Measurements from ENCODE around the gene PPP2CA. TPM values are rescaled to one million over a fixed set of nuclear protein-coding genes. Genes with fewer than 3 reads are reported as not detected.

PPP2CA gene
- total and polyA plus RNA-seq, 2 of the 13 experiments (the other 11 are each of a cell fraction or from before 2014, with no cell fraction given), result 82.4 to 171 TPM

DNA sequence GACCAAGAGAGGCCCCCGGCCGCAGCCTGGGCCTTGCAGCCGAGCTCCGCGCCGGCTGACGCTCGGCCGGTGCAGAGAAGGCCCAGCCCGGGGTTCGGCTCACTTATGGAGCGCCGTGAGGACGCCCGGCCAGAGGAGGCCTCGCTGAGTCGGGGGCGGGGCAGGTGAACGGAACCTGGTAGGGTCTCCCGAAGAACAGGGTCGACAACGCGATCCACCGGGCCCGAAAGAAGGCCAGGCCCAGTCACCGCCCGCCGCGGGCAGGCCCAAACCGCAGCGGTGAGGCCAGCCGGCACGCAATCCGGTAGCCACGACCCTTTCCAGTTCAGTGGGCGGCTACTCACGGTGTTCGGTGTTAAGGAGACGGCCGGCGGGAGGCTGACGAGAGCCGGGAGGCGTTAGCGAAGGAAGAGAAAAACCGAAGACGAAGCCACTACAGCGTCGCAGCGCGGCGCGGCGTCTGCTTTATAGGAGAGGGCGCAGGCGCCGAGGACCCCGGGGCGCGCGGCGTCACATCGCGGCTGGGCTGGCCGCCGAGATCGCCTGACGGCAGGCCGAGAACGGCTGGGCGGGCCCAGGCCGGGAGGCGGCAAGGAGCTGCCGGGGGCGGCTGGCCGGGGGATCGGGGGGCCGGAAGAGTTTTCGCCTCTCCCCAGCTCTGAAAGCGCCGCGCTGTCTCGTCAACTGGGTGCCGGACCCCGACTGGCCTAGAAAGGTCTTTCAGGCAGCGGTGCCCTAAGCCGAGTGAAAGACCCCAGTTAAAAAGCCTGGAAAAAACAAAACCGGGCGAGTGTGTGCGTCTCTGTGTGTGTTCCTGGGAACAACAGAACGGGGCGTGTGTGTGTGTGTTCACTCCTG lies 49.1 kb downstream of the PPP2CA start, which contains the start of gene SKP1 (continued):
- TF ChIP-seq ZNF616 (CRISPR knock-in tag; IDR thresholded peaks at IDR 0.05; ENCODE audit: low read depth), result no peak
- peak; percentile 97 for TF ChIP-seq HOXA5 (CRISPR knock-in tag; IDR thresholded peaks at IDR 0.05)
- TF ChIP-seq, protein P1, sequence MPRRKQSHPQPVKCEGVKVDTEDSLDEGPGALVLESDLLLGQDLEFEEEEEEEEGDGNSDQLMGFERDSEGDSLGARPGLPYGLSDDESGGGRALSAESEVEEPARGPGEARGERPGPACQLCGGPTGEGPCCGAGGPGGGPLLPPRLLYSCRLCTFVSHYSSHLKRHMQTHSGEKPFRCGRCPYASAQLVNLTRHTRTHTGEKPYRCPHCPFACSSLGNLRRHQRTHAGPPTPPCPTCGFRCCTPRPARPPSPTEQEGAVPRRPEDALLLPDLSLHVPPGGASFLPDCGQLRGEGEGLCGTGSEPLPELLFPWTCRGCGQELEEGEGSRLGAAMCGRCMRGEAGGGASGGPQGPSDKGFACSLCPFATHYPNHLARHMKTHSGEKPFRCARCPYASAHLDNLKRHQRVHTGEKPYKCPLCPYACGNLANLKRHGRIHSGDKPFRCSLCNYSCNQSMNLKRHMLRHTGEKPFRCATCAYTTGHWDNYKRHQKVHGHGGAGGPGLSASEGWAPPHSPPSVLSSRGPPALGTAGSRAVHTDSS (CRISPR knock-in tag; conservative IDR thresholded peaks at IDR 0.05), result 0 out of 2 replicates have a peak, but pooled peaks have one; percentile 68
- no peak for TF ChIP-seq ONECUT2 (CRISPR knock-in tag; IDR thresholded peaks at IDR 0.05)
- 0 out of 2 replicates have a peak, but pooled peaks have one; percentile 34 for TF ChIP-seq RNF2 (conservative IDR thresholded peaks at IDR 0.05; ENCODE audit: low read depth)
- TF ChIP-seq, protein P2, sequence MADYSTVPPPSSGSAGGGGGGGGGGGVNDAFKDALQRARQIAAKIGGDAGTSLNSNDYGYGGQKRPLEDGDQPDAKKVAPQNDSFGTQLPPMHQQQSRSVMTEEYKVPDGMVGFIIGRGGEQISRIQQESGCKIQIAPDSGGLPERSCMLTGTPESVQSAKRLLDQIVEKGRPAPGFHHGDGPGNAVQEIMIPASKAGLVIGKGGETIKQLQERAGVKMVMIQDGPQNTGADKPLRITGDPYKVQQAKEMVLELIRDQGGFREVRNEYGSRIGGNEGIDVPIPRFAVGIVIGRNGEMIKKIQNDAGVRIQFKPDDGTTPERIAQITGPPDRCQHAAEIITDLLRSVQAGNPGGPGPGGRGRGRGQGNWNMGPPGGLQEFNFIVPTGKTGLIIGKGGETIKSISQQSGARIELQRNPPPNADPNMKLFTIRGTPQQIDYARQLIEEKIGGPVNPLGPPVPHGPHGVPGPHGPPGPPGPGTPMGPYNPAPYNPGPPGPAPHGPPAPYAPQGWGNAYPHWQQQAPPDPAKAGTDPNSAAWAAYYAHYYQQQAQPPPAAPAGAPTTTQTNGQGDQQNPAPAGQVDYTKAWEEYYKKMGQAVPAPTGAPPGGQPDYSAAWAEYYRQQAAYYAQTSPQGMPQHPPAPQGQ (CRISPR knock-in tag; IDR thresholded peaks at IDR 0.05; ENCODE audit: borderline replicate concordance), result no peak
- TF ChIP-seq, protein P3, sequence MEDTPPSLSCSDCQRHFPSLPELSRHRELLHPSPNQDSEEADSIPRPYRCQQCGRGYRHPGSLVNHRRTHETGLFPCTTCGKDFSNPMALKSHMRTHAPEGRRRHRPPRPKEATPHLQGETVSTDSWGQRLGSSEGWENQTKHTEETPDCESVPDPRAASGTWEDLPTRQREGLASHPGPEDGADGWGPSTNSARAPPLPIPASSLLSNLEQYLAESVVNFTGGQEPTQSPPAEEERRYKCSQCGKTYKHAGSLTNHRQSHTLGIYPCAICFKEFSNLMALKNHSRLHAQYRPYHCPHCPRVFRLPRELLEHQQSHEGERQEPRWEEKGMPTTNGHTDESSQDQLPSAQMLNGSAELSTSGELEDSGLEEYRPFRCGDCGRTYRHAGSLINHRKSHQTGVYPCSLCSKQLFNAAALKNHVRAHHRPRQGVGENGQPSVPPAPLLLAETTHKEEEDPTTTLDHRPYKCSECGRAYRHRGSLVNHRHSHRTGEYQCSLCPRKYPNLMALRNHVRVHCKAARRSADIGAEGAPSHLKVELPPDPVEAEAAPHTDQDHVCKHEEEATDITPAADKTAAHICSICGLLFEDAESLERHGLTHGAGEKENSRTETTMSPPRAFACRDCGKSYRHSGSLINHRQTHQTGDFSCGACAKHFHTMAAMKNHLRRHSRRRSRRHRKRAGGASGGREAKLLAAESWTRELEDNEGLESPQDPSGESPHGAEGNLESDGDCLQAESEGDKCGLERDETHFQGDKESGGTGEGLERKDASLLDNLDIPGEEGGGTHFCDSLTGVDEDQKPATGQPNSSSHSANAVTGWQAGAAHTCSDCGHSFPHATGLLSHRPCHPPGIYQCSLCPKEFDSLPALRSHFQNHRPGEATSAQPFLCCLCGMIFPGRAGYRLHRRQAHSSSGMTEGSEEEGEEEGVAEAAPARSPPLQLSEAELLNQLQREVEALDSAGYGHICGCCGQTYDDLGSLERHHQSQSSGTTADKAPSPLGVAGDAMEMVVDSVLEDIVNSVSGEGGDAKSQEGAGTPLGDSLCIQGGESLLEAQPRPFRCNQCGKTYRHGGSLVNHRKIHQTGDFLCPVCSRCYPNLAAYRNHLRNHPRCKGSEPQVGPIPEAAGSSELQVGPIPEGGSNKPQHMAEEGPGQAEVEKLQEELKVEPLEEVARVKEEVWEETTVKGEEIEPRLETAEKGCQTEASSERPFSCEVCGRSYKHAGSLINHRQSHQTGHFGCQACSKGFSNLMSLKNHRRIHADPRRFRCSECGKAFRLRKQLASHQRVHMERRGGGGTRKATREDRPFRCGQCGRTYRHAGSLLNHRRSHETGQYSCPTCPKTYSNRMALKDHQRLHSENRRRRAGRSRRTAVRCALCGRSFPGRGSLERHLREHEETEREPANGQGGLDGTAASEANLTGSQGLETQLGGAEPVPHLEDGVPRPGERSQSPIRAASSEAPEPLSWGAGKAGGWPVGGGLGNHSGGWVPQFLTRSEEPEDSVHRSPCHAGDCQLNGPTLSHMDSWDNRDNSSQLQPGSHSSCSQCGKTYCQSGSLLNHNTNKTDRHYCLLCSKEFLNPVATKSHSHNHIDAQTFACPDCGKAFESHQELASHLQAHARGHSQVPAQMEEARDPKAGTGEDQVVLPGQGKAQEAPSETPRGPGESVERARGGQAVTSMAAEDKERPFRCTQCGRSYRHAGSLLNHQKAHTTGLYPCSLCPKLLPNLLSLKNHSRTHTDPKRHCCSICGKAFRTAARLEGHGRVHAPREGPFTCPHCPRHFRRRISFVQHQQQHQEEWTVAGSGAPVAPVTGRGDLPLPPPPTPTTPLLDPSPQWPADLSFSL (CRISPR knock-in tag; IDR thresholded peaks at IDR 0.05), result no peak
- TF ChIP-seq RFX5 (IDR thresholded peaks at IDR 0.05; ENCODE audit: low read depth, low read length), result 0 out of 2 replicates have a peak, but pooled peaks have one; percentile 22
- peak; percentile 100 for TF ChIP-seq ZFY (CRISPR knock-in tag; IDR thresholded peaks at IDR 0.05)
- no peak for TF ChIP-seq NR2F2 (IDR thresholded peaks at IDR 0.05; ENCODE audit: borderline replicate concordance, low read depth)
- TF ChIP-seq CCAR2 (optimal IDR thresholded peaks at IDR 0.05; ENCODE audit: low read depth, low read length), result no peak
- peak; percentile 68; the same call in 1 of the 2 replicates for TF ChIP-seq HIVEP1 (CRISPR knock-in tag; IDR thresholded peaks at IDR 0.05)
- TF ChIP-seq MAF1 (CRISPR knock-in tag; IDR thresholded peaks at IDR 0.05; ENCODE audit: borderline replicate concordance), result peak; percentile 80; the same call in 1 of the 2 replicates
- TF ChIP-seq MXI1 (IDR thresholded peaks at IDR 0.05; ENCODE audit: borderline replicate concordance, low read depth, low read length), result peak; percentile 55; the same call in 2 of the 3 replicates
- TF ChIP-seq SUZ12 (IDR thresholded peaks at IDR 0.05; ENCODE audit: low read depth, low read length), result no peak
- TF ChIP-seq ZBTB1 (CRISPR knock-in tag; IDR thresholded peaks at IDR 0.05; ENCODE audit: borderline replicate concordance), result 0 out of 2 replicates have a peak, but pooled peaks have one; percentile 25
- TF ChIP-seq ZEB1 (IDR thresholded peaks at IDR 0.05; ENCODE audit: insufficient replicate concordance, low read depth), result no peak
- peak; percentile 69; the same call in 1 of the 2 replicates for TF ChIP-seq PITX1 (CRISPR knock-in tag; IDR thresholded peaks at IDR 0.05)

Data from HepG2 (cell line).